PFSK-1 (cell line): Measurements from ENCODE around the gene KDM2A.

Source experiments
- FOXP2 ChIP-seq: optimal IDR thresholded peaks from 2 replicates; pipeline ENCODE3; 2011; ENCODE audit warnings: borderline replicate concordance, control low read depth, inconsistent platforms; ENCODE audit not compliant: insufficient read depth; ENCODE audit errors: extremely low read length, extremely low read depth
- POLR2AphosphoS5 ChIP-seq: IDR thresholded peaks from 2 replicates; pipeline ENCODE4 v1.6.1; 2012; ENCODE audit warnings: low read depth, mild to moderate bottlenecking, control low read depth, low read length, moderate library complexity
- SIN3A ChIP-seq: IDR thresholded peaks from 2 replicates; pipeline ENCODE4 v1.6.1; 2012; ENCODE audit warnings: mild to moderate bottlenecking, low read length, moderate library complexity, borderline replicate concordance; ENCODE audit not compliant: insufficient read depth
- TAF1 ChIP-seq: IDR thresholded peaks from 2 replicates; pipeline ENCODE4 v1.6.1; 2012; ENCODE audit warnings: low read length, control low read depth, borderline replicate concordance; ENCODE audit not compliant: insufficient read depth
- TF ChIP-seq, protein P1 (sequence below), 2 experiments: IDR thresholded peaks; 2 replicates each; pipeline versions ENCODE4 v1.6.1 to v1.8.0; 2011 to 2012; ENCODE audit warnings: low read depth in 2 of 2, low read length in 2 of 2, control low read depth in 1 of 2, inconsistent platforms in 1 of 2, mild to moderate bottlenecking in 1 of 2, moderate library complexity in 1 of 2; ENCODE audit not compliant: insufficient read depth in 1 of 2

Gene KDM2A

GRCh38 chr11:67177399-67178281 lies 58.6 kb downstream of the KDM2A start:
- TF ChIP-seq TAF1 (no peak), FOXP2 (no peak), SIN3A (no peak), POLR2AphosphoS5 (no peak)
- TF ChIP-seq, protein P1, sequence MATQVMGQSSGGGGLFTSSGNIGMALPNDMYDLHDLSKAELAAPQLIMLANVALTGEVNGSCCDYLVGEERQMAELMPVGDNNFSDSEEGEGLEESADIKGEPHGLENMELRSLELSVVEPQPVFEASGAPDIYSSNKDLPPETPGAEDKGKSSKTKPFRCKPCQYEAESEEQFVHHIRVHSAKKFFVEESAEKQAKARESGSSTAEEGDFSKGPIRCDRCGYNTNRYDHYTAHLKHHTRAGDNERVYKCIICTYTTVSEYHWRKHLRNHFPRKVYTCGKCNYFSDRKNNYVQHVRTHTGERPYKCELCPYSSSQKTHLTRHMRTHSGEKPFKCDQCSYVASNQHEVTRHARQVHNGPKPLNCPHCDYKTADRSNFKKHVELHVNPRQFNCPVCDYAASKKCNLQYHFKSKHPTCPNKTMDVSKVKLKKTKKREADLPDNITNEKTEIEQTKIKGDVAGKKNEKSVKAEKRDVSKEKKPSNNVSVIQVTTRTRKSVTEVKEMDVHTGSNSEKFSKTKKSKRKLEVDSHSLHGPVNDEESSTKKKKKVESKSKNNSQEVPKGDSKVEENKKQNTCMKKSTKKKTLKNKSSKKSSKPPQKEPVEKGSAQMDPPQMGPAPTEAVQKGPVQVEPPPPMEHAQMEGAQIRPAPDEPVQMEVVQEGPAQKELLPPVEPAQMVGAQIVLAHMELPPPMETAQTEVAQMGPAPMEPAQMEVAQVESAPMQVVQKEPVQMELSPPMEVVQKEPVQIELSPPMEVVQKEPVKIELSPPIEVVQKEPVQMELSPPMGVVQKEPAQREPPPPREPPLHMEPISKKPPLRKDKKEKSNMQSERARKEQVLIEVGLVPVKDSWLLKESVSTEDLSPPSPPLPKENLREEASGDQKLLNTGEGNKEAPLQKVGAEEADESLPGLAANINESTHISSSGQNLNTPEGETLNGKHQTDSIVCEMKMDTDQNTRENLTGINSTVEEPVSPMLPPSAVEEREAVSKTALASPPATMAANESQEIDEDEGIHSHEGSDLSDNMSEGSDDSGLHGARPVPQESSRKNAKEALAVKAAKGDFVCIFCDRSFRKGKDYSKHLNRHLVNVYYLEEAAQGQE (IDR thresholded peaks at IDR 0.05; ENCODE audit: insufficient read depth in 1 of 2, low read depth in 2 of 2, low read length in 2 of 2), result no peak

DNA sequence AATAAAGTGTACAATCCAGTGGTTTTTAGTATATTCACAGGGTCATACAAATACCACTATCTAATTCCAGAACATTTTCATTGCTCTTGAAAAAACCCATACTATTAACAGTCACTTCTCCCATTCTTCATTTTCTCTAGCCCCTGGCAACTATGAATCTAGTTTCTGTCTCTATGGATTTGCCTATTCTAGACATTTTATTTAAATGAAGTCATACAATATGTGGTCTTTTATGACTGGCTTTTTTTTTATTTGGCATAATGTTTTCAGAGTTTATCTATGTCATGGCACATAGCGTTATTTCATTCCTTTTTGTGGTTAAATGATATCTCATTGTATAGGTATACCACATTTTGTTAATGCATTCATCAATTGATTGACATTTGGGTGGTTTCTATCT lies 59.4 kb downstream of the KDM2A start:
- no peak for TF ChIP-seq POLR2AphosphoS5
- no peak for TF ChIP-seq TAF1
- no peak for TF ChIP-seq FOXP2
- TF ChIP-seq, protein P1 (IDR thresholded peaks at IDR 0.05; ENCODE audit: insufficient read depth in 1 of 2, low read depth in 2 of 2, low read length in 2 of 2), result no peak
- TF ChIP-seq SIN3A, result no peak

- TF ChIP-seq TAF1 (no peak), FOXP2 (no peak), SIN3A (no peak), POLR2AphosphoS5 (no peak)
- TF ChIP-seq, protein P1 (IDR thresholded peaks at IDR 0.05; ENCODE audit: insufficient read depth in 1 of 2, low read depth in 2 of 2, low read length in 2 of 2), result no peak
Observed at GRCh38 chr11:67178878-67179277, 59.8 kb downstream of the KDM2A start.

DNA sequence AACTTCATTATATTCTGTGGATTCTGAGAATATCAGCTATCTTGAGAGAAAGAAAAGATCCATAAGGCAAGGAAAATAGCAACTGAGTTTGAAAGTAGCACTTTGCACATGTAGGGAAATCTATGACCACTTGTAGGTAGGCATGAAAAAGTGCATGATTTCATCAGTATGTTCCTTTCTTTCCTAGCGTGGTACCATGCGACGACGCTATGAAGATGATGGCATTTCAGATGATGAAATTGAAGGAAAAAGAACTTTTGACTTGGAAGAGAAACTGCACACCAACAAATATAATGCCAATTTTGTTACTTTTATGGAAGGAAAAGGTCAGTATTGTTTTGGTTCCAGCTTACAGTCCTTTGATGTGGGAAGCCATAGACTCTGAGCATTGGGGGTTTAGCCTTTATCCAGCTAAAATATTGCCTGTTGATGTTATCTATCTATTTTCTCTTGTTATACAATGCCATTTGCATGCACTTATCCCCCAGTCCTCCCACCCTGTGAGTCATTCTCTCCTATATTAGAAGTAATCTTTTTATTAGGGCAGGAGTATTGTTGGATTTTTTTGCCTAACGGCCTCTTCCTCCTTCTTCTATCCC lies 60.9 kb downstream of the KDM2A start:
- no peak for TF ChIP-seq SIN3A
- TF ChIP-seq FOXP2, result no peak
- TF ChIP-seq POLR2AphosphoS5, result no peak
- TF ChIP-seq, protein P1 (IDR thresholded peaks at IDR 0.05; ENCODE audit: insufficient read depth in 1 of 2, low read depth in 2 of 2, low read length in 2 of 2), result no peak
- no peak for TF ChIP-seq TAF1
